ENCODE results near the gene GSK3A. TPM values are rescaled to one million over a fixed set of nuclear protein-coding genes. Genes with fewer than 3 reads are reported as not detected.

The GSK3A gene
- total RNA-seq, 1 donor from 2014 or later, result 54.7 TPM

- DNase-seq (ENCODE audit: low spot score, unreplicated experiment), result no peak
- Mint-ChIP-seq H3K27me3 (no peaks in the 10 kb centered on the region), H3K36me3 (ENCODE audit: insufficient read depth) (peaks cover 3% of the 10 kb centered on the region), H3K4me3 (ENCODE audit: low read depth) (no peak overlapping the region), H3K9me3 (ENCODE audit: low read depth) (no peaks in the 10 kb centered on the region), H3K27ac (no peak overlapping the region), H3K4me1 (ENCODE audit: low read depth) (peaks cover 21% of the 10 kb centered on the region)
- no peak for TF ChIP-seq CTCF (IDR thresholded peaks at IDR 0.05; ENCODE audit: unreplicated experiment)
These were observed 4.7 kb upstream of the GSK3A start for GRCh38 chr19:42246922-42247639.

GRCh38 chr19:42246143-42246921 is 3.9 kb upstream of the GSK3A start:
- Mint-ChIP-seq H3K4me3 (ENCODE audit: low read depth) (no peak overlapping the region), H3K36me3 (ENCODE audit: insufficient read depth) (peaks cover 3% of the 10 kb centered on the region), H3K27ac (peak overlapping the region; percentile 76), H3K4me1 (ENCODE audit: low read depth) (peaks cover 20% of the 10 kb centered on the region), H3K9me3 (ENCODE audit: low read depth) (no peaks in the 10 kb centered on the region), H3K27me3 (no peaks in the 10 kb centered on the region)
- DNase-seq (ENCODE audit: low spot score, unreplicated experiment), result no peak
- TF ChIP-seq CTCF (IDR thresholded peaks at IDR 0.05; ENCODE audit: unreplicated experiment), result peak; percentile 38

- Mint-ChIP-seq H3K4me1 (ENCODE audit: low read depth) (peaks cover 22% of the 10 kb centered on the region), H3K27me3 (no peaks in the 10 kb centered on the region), H3K36me3 (ENCODE audit: insufficient read depth) (peaks cover 5% of the 10 kb centered on the region), H3K4me3 (ENCODE audit: low read depth) (peak overlapping the region; percentile 89), H3K27ac (peak overlapping the region; percentile 99), H3K9me3 (ENCODE audit: low read depth) (no peaks in the 10 kb centered on the region)
- no peak for TF ChIP-seq CTCF (IDR thresholded peaks at IDR 0.05; ENCODE audit: unreplicated experiment)
- no peak for DNase-seq (ENCODE audit: low spot score, unreplicated experiment)
These were observed 2.8 kb upstream of the GSK3A start for GRCh38 chr19:42245231-42245630.

- TF ChIP-seq CTCF (IDR thresholded peaks at IDR 0.05; ENCODE audit: unreplicated experiment), result peak; percentile 67
- peak; percentile 83 for DNase-seq (ENCODE audit: low spot score, unreplicated experiment)
- Mint-ChIP-seq H3K4me1 (ENCODE audit: low read depth) (peaks cover 22% of the 10 kb centered on the region), H3K9me3 (ENCODE audit: low read depth) (no peaks in the 10 kb centered on the region), H3K4me3 (ENCODE audit: low read depth) (peak overlapping the region; percentile 89), H3K27me3 (no peaks in the 10 kb centered on the region), H3K27ac (peak overlapping the region; percentile 99), H3K36me3 (ENCODE audit: insufficient read depth) (peaks cover 5% of the 10 kb centered on the region)
These were observed 2.2 kb upstream of the GSK3A start for GRCh38 chr19:42244347-42245220.

GRCh38 chr19:42242069-42242511 is 312 bp downstream of the GSK3A start:
- no peaks in the 10 kb centered on the region for H3K27me3 Mint-ChIP-seq
- H3K4me3 Mint-ChIP-seq (ENCODE audit: low read depth), result peak overlapping the region; percentile 90
- peaks cover 22% of the 10 kb centered on the region for H3K4me1 Mint-ChIP-seq (ENCODE audit: low read depth)
- no peak for TF ChIP-seq CTCF (IDR thresholded peaks at IDR 0.05; ENCODE audit: unreplicated experiment)
- H3K27ac Mint-ChIP-seq, result peak overlapping the region; percentile 96
- H3K9me3 Mint-ChIP-seq (ENCODE audit: low read depth), result no peaks in the 10 kb centered on the region
- peaks cover 8% of the 10 kb centered on the region for H3K36me3 Mint-ChIP-seq (ENCODE audit: insufficient read depth)
- DNase-seq (ENCODE audit: low spot score, unreplicated experiment), result no peak
